Aorta (tissue), 5 donors: ENCODE data around the gene IL1B. TPM values are rescaled to one million over a fixed set of nuclear protein-coding genes. Genes with fewer than 3 reads are reported as not detected.

Experiments
- ATAC-seq: fragments of 200-7000 bp; cut with Tn5 transposase; one replicate; pipeline ENCODE4 v1.9.1; 2022; ENCODE audit warnings: moderate library complexity; ENCODE audit not compliant: low FRiP score
- DNase-seq, 2 donors: peaks; one replicate each; pipeline ENCODE4 v3.0.0-alpha.2; 2020
- H3K27ac ChIP-seq, 2 donors: one replicate each; pipeline ENCODE4 v1.5.1; 2013; ENCODE audit warnings: low read length in 2 of 2, mild to moderate bottlenecking in 2 of 2, moderate library complexity in 2 of 2, control low read depth in 1 of 2, inconsistent platforms in 1 of 2, low read depth in 1 of 2
- H3K27me3 ChIP-seq, 2 donors: one replicate each; pipeline ENCODE4 v1.6.1; 2013; ENCODE audit warnings: control low read depth in 1 of 2, low read length in 1 of 2, mild to moderate bottlenecking in 1 of 2, moderate library complexity in 1 of 2; ENCODE audit not compliant: insufficient read depth in 2 of 2, control insufficient read depth in 1 of 2
- H3K36me3 ChIP-seq, 2 donors: one replicate each; pipeline ENCODE4 v1.6.1; 2013; ENCODE audit warnings: control low read depth in 1 of 2, low read length in 1 of 2, mild to moderate bottlenecking in 1 of 2; ENCODE audit not compliant: insufficient read depth in 2 of 2, control insufficient read depth in 1 of 2
- H3K4me1 ChIP-seq, 2 donors: one replicate each; pipeline ENCODE4 v1.6.1; 2013; ENCODE audit warnings: low read length in 2 of 2, control low read depth in 1 of 2, mild to moderate bottlenecking in 1 of 2, moderate library complexity in 1 of 2; ENCODE audit not compliant: insufficient read depth in 2 of 2, control insufficient read depth in 1 of 2
- H3K4me3 ChIP-seq, 2 donors: one replicate each; pipeline ENCODE4 v1.5.1; 2013; ENCODE audit warnings: low read length in 2 of 2, control low read depth in 1 of 2, mild to moderate bottlenecking in 1 of 2
- H3K9me3 ChIP-seq: one replicate; pipeline ENCODE4 v1.6.1; 2013; ENCODE audit warnings: mild to moderate bottlenecking, low read length; ENCODE audit not compliant: control insufficient read depth
- WGBS, 2 donors: extraction: QIAGEN DNeasy Blood & Tissue Kit; methylation state at CpG; one replicate each; pipeline ENCODE4 v1.1.7; 2013; 5-methylcytosine and 5-hydroxymethylcytosine counted together
- intact Hi-C, 2 donors: fragments of 100-400 bp; cut with DNase I; formaldehyde crosslinking; loops; one replicate each; pipeline versions ENCODE4 v1.14.2 to v1.15.0; 2022
- polyA plus RNA-seq, 2 donors: library from polyadenylated mRNA; stranded (reverse); fragments of 200-250 nt; gene quantifications; one replicate each; pipeline ENCODE4 v1.2.3, GENCODE V29; 2013
- total RNA-seq, 2 donors: library from RNA; stranded (reverse); fragmentation: NEBNext Ultra II Directional; extraction: Animal tissue kit (Norgen Biotek cat#: 25700); gene quantifications; one replicate each; pipeline ENCODE4 v1.2.1, GENCODE V29; 2021
- donor health status: healthy with polysubstance abuse.
- donor health status: Bipolar disorder and iron deficiency.
- donor health status: DM: no; HTN: no; CAD: no.
- donor health status: DM: no; HTN: no; CAD: no.
- donor health status: DM: yes; HTN: yes; CAD: no.

Gene IL1B
- total and polyA plus RNA-seq, 4 donors, result 1.2 to 9.3 (median 2.3) TPM

DNA sequence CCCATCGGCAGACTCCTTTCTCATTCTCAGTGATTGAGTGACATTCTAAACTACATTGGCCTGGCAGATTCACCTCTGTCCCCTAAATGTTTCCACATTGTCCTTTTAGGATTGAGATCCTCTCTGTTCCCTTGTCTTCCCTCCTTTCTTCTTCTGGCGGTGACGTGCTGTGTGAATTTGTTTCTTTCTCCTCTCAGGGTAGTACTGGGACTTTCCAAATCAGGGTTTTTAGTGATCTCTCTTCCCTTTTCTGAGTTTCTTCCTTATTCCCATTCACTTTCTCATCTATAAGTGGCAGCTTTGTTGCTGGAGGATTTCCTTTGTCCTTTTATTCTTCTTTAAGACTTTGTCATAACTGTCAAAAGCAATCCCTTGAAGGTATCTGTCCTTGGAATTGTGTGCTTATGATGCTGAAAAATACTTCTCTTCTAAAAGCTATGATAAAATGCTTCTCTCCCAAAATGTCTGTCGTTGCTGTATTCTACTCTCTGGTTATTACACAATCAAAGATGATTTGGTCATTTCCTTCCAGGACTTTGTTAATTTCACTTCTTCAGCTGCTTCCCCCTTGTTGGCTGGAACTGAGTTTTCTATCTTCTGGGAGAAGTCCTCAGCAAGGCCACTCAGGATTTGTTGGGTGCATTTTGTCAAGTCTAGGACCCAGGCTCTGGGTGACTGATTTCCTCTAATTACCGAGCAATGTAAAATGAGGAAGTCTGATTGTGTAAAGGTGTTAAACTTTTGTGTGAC lies 4.9 kb upstream of the IL1B start:
- H3K4me3 ChIP-seq, result no peak overlapping the region
- 83 to 88% methylated on average over 5 of the region's 5 CpGs for WGBS, 2 donors
- H3K9me3 ChIP-seq, result peaks cover 2% of the 10 kb centered on the region
- intact Hi-C loops, result no loop called here
- H3K4me1 ChIP-seq, result no peaks in the 10 kb centered on the region
- H3K27ac ChIP-seq, result no peak overlapping the region
- H3K36me3 ChIP-seq, result no peaks in the 10 kb centered on the region
- peaks cover 0 to 5% of the 10 kb centered on the region in 2 donors for H3K27me3 ChIP-seq
- DNase-seq, result no peak
- no peak for ATAC-seq

DNA sequence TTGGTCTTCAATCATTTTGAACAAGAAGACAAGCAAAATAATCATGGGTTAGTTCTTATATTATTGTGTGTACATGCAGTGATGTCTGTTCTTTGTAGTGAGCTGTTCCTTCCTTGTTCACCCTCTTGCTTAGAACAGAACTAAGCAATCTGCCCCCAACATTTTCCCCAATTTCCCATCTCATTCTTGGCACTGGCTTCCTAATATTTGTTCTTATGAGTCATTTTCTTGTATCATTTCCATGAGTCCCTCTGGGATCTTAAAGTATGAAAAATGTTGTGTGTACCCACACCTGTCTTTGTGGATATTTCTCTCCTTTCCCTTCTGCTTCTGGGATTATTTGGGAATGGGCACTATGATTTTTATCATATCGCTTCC lies 3.5 kb upstream of the IL1B start:
- DNase-seq (no peak), ATAC-seq (no peak)
- Histone ChIP-seq H3K27me3 (peaks cover 0 to 5% of the 10 kb centered on the region in 2 donors), H3K4me1 (no peaks in the 10 kb centered on the region), H3K27ac (no peak overlapping the region), H3K36me3 (no peaks in the 10 kb centered on the region), H3K9me3 (no peaks in the 10 kb centered on the region), H3K4me3 (no peak overlapping the region)
- intact Hi-C loops, result no loop called here
- WGBS, 2 donors, result 89 to 94% methylated on average over 1 of the region's 1 CpG

DNA sequence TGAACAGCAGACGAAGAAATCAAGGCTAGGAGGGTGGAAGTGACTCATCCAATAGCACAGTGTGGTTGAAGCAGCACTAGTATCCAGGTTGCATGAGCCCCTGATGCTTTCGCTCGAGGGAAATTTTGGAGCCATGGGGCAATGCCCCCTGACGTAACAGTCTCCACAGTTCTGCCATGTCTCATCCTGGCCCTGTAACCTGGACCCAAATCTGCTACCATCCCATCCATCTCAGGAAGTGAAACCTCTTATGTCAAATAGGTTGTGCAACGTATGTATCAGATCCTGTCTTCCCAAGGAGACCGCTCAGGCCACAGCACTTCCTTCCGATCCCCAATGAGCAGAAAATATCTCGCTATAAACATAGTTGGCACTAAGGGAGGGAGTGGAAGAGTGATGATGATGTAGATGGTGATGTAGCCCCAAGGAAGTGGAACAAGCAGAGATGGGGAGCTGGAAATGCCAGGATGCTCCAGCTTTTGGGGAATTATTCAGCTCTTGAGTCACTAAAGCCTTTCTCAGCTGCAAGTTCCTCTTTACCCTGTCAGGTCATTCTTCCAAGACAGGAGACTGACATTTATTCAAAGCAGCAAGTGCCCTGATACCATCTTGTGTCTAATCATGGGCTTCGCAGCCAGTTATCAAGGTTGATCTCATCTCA lies 3.0 kb upstream of the IL1B start:
- intact Hi-C loops, result no loop called here
- Histone ChIP-seq H3K9me3 (no peaks in the 10 kb centered on the region), H3K27ac (no peak overlapping the region), H3K27me3 (peaks cover 0 to 5% of the 10 kb centered on the region in 2 donors), H3K4me3 (no peak overlapping the region), H3K4me1 (no peaks in the 10 kb centered on the region), H3K36me3 (no peaks in the 10 kb centered on the region)
- DNase-seq (peak in 1 of 2 donors; percentile 53), ATAC-seq (no peak)
- WGBS, 2 donors, result 86 to 87% methylated on average over 9 of the region's 9 CpGs

DNA sequence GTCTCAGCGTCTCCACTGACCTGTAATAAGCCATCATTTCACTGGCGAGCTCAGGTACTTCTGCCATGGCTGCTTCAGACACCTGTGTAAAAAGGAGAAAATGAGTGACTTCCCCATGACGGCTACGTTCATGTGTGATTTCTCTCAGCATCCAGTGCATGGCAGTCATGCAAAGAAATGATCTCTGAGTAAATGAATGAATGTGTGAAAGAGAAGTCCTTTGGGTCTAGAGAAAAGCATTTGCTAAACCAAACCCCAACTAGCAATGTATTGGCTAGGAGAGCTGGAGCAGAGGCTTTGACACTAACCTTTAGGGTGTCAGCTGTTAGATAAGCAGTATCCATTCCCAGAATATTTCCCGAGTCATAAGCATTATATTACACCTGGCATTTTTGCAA lies 417 bp downstream of the IL1B start:
- H3K27ac ChIP-seq, result no peak overlapping the region
- DNase-seq, result no peak
- no peak overlapping the region for H3K4me3 ChIP-seq
- intact Hi-C loops, result no loop called here
- no peaks in the 10 kb centered on the region for H3K9me3 ChIP-seq
- H3K4me1 ChIP-seq, result no peaks in the 10 kb centered on the region
- no peak for ATAC-seq
- H3K27me3 ChIP-seq, result peaks cover 0 to 5% of the 10 kb centered on the region in 2 donors
- 73 to 79% methylated on average over 5 of the region's 5 CpGs for WGBS, 2 donors
- no peaks in the 10 kb centered on the region for H3K36me3 ChIP-seq

DNA sequence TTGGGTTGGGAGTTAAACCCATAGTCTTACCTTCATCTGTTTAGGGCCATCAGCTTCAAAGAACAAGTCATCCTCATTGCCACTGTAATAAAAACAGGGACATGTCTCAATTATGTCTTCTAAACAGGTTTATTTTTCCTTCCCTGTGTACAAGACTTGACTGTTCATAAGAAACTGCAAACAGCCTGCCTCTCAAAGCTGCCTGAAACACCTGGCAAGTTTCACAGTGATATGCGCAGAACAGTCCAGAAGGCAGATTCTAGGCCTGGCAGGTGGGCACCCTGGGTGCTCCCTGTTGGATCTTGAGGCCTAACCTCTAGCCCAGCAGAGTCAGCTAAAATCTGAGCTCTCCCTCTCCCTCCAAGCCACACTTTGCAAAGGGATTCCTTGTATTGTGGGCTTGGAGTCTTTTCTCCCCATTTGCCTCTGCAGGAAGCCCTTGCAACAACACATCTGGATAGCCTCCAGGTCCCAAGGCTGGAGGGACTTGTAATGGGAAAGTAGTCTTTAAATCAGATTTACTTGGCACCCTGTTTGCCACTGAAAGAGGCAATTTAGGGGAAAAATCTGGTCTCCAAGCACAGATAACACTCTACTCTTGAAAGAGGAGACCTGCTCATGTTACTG lies 930 bp downstream of the IL1B start:
- no peak for ATAC-seq
- 99 to 100% methylated on average over 1 of the region's 1 CpG for WGBS, 2 donors
- DNase-seq, result no peak
- no peak overlapping the region for H3K27ac ChIP-seq
- intact Hi-C loops, result no loop called here
- no peaks in the 10 kb centered on the region for H3K9me3 ChIP-seq
- H3K4me3 ChIP-seq, result no peak overlapping the region
- no peaks in the 10 kb centered on the region for H3K4me1 ChIP-seq
- no peaks in the 10 kb centered on the region for H3K36me3 ChIP-seq
- peaks cover 0 to 5% of the 10 kb centered on the region in 2 donors for H3K27me3 ChIP-seq

DNA sequence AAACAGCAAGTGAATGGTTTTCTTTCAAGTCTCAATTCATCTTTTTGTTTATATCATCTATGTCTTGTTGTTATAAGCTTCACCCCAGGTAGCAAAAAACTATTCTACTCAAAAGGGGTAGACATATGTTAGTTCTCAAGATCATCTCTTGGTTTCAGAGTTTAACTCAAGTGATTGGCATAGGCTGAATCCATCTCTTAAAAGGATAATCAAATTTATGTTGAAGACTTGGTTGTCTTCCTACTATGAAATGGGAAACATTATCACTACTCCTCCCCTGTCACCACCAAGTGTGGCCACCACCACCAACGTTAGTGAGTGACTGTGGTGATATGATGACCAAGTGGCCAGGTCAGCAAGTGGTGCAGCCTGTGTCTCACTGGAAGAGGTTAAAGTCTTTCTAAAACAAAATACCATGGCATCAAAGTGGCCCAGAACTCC lies 1.5 kb downstream of the IL1B start:
- Histone ChIP-seq H3K27ac (no peak overlapping the region), H3K27me3 (peaks cover 0 to 5% of the 10 kb centered on the region in 2 donors), H3K4me3 (no peak overlapping the region), H3K9me3 (no peaks in the 10 kb centered on the region), H3K36me3 (no peaks in the 10 kb centered on the region), H3K4me1 (no peaks in the 10 kb centered on the region)
- WGBS, 2 donors, result 66 to 83% methylated on average over 1 of the region's 1 CpG
- DNase-seq, result no peak
- no peak for ATAC-seq
- intact Hi-C loops, result no loop called here

DNA sequence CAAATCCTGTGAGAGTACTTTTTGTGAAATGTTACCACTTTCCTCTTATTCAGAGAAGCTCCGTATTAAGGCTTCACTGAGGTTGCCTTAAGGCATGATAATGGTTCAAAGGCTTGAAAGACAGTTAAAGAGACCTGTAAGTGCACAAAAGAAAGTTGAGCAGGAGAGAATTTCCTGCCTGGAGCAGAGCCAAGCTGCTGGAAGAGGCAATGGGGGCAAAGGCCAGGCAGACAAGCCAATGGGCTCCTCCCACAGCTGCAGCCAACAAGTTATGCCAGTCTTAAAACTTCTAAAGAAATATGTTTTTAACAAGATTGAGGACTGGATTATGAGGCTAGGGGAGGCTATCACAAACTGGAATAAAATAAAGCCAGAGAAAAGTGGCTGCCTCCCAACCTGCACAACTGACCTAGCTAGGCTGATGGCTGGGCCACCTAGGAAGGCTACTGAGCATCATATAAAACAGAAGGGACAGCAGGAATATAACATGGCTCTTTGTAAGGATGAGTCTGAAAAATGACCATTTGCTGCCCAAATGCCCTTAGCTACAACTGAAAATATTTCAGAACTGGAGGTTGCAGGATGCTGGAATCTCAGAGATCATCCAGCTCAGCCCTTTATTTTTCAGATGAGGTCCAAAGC lies 2.1 kb downstream of the IL1B start:
- H3K27me3 ChIP-seq, result peaks cover 0 to 5% of the 10 kb centered on the region in 2 donors
- H3K9me3 ChIP-seq, result no peaks in the 10 kb centered on the region
- 75 to 85% methylated on average over 1 of the region's 1 CpG for WGBS, 2 donors
- intact Hi-C loops, result no loop called here
- H3K4me3 ChIP-seq, result no peak overlapping the region
- no peaks in the 10 kb centered on the region for H3K36me3 ChIP-seq
- DNase-seq (no peak), ATAC-seq (no peak)
- no peaks in the 10 kb centered on the region for H3K4me1 ChIP-seq
- no peak overlapping the region for H3K27ac ChIP-seq

DNA sequence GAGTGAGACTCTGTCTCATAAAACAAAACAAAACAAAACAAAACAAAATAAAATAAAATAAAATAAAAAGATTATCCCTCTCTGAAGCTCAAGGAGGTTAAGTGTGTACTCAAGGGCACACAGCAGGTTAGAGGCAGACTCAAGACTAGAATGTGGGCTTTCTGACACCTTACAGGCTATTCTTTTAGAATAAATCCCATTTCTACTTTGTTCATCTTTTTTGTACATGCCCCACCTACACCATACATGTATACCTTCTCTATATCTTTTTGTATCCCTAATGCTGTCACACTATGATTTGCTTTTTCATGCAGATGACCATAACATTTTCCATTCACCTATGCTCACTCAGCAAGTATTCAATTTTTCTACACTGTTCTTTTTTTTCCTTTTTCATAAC lies 2.6 kb downstream of the IL1B start:
- intact Hi-C loops, result no loop called here
- DNase-seq (no peak), ATAC-seq (no peak)
- H3K27ac ChIP-seq, result no peak overlapping the region
- H3K4me3 ChIP-seq, result no peak overlapping the region
- no peaks in the 10 kb centered on the region for H3K4me1 ChIP-seq
- H3K9me3 ChIP-seq, result no peaks in the 10 kb centered on the region
- peaks cover 0 to 1% of the 10 kb centered on the region in 2 donors for H3K27me3 ChIP-seq
- H3K36me3 ChIP-seq, result no peaks in the 10 kb centered on the region
